NCI-H345 (cell line): Measurements from ENCODE around the gene EPHX1.
"Not testable (repeated sequence)": the region's sequence is repeated elsewhere in the genome, so short reads cannot be mapped to it uniquely, and the experiment has no call there.

Experiments
- DNase-seq: peaks from one replicate; lab custom pipeline; 2025; lab: John Stamatoyannopoulos, UW

The EPHX1 gene

GRCh38 chr1:225816643-225817538 is 7.0 kb downstream of the EPHX1 start:
- no peak for DNase-seq

GRCh38 chr1:225817611-225818061 is 7.7 kb downstream of the EPHX1 start:
- no peak for DNase-seq

GRCh38 chr1:225818229-225818628 is 8.3 kb downstream of the EPHX1 start:
- no peak for DNase-seq

- no peak for DNase-seq
Observed at GRCh38 chr1:225819346-225820192, 9.6 kb downstream of the EPHX1 start.

- DNase-seq, result no peak
Observed at GRCh38 chr1:225820522-225821120, 10.7 kb downstream of the EPHX1 start.

- DNase-seq, result no peak
Observed at GRCh38 chr1:225822655-225823403, 12.9 kb downstream of the EPHX1 start.

- DNase-seq, result no peak
Observed at GRCh38 chr1:225823811-225824261, 13.9 kb downstream of the EPHX1 start.

GRCh38 chr1:225824533-225824941 is 14.6 kb downstream of the EPHX1 start:
- peak; percentile 80 for DNase-seq

- DNase-seq, result peak; percentile 48
Observed at GRCh38 chr1:225825078-225825477, 15.2 kb downstream of the EPHX1 start.

- peak; percentile 46 for DNase-seq
Observed at GRCh38 chr1:225825607-225826007, 15.7 kb downstream of the EPHX1 start.

GRCh38 chr1:225827076-225827475 is 17.2 kb downstream of the EPHX1 start:
- no peak for DNase-seq

- DNase-seq, result no peak
Observed at GRCh38 chr1:225828706-225829345, 18.9 kb downstream of the EPHX1 start.

GRCh38 chr1:225830841-225831240 is 20.9 kb downstream of the EPHX1 start:
- DNase-seq, result no peak

- DNase-seq, result peak; percentile 22
Observed at GRCh38 chr1:225834417-225835329, 24.7 kb downstream of the EPHX1 start.

GRCh38 chr1:225835856-225836255 is 25.9 kb downstream of the EPHX1 start:
- DNase-seq, result no peak

GRCh38 chr1:225836296-225836695 is 26.4 kb downstream of the EPHX1 start:
- not testable (repeated sequence) for DNase-seq

GRCh38 chr1:225838793-225839192 is 28.9 kb downstream of the EPHX1 start:
- no peak for DNase-seq

- DNase-seq, result no peak
Observed at GRCh38 chr1:225840223-225840610, 30.3 kb downstream of the EPHX1 start.

GRCh38 chr1:225840713-225841112 is 30.8 kb downstream of the EPHX1 start:
- DNase-seq, result no peak

- DNase-seq, result no peak
Observed at GRCh38 chr1:225842074-225842473, 32.1 kb downstream of the EPHX1 start.
